Erythroblast (primary cell): ENCODE data around the gene STAT5A.
"Not testable (repeated sequence)": the region's sequence is repeated elsewhere in the genome, so short reads cannot be mapped to it uniquely, and the experiment has no call there.

ENCODE experiments used
- DNase-seq, 2 experiments: peaks; one replicate each; lab custom pipeline; 2025; lab: John Stamatoyannopoulos, UW
- GATA1 ChIP-seq: IDR thresholded peaks from 2 replicates; pipeline ENCODE4 v1.6.1; 2011; ENCODE audit warnings: low read depth, mild to moderate bottlenecking, control low read depth, low read length, moderate library complexity
- POLR2A ChIP-seq: IDR thresholded peaks from 2 replicates; pipeline ENCODE4 v1.6.1; 2011; ENCODE audit warnings: mild to moderate bottlenecking, low read length

STAT5A gene

DNA sequence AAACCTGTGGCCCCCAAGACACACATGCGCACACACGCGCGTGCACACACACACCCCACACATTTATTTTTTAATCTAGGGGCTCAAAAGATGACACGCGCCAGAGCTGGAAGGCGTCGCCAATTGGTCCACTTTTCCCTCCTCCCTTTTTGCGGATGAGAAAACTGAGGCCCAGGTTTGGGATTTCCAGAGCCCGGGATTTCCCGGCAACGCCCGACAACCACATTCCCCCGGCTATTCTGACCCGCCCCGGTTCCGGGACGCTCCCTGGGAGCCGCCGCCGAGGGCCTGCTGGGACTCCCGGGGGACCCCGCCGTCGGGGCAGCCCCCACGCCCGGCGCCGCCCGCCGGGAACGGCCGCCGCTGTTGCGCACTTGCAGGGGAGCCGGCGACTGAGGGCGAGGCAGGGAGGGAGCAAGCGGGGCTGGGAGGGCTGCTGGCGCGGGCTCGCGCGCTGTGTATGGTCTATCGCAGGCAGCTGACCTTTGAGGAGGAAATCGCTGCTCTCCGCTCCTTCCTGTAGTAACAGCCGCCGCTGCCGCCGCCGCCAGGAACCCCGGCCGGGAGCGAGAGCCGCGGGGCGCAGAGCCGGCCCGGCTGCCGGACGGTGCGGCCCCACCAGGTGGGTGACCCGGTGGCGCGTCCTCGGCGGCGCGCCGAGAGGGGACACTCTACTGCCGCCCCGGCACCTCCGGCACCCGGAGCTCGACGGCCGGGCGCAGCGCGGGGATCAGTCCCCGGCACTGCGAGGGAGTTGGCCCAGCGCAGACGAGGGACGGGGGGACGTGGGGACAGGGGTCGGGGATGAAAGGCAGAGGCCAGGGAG is at the start of gene STAT5A:
TSS of gene STAT5A (plus strand) at position 522 of the 826 bp plus-strand sequence. CDS start 914 bp downstream, outside the sequence.
- peak; percentile 85 to 86 for DNase-seq
- no peak for TF ChIP-seq GATA1
- TF ChIP-seq POLR2A = no peak

DNA sequence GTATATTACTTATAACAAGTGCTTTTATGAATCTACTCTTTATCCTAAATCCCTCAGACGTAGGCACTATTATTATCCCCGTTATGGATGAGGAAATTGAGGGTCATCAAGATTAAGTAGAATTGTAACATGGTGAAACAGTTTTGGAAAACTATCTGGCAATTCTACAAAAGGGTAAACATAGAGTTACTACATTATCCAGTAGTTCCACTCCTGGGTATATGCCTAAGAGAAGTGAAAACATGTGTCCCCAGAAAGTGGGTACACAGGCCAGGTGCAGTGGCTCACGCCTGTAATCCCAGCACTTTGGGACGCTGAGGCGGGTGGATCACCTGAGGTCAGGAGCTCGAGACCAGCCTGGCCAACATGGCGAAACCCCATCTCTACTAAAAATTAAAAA is 48.7 kb upstream of the STAT5A start:
- not testable (repeated sequence) for DNase-seq

DNA sequence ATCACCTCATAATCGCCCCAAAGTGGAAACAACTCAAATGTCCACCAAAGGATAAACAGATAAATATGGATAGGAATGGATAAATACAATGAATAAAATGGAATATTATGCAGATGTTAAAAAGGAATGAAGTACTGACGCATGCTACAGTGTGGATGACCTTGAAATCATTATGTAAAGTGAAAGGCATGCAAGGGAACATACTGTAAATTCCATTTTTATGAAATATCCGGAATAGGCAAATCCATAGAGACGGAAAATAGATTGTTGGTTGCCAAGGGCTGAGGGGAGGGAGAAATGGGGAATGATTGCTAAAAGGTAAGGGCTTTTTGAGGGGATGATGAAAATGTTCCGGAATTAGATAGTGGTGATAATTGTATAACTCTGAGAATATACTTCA is 48.1 kb upstream of the STAT5A start:
- no peak for DNase-seq
- no peak for TF ChIP-seq POLR2A
- no peak for TF ChIP-seq GATA1

DNA sequence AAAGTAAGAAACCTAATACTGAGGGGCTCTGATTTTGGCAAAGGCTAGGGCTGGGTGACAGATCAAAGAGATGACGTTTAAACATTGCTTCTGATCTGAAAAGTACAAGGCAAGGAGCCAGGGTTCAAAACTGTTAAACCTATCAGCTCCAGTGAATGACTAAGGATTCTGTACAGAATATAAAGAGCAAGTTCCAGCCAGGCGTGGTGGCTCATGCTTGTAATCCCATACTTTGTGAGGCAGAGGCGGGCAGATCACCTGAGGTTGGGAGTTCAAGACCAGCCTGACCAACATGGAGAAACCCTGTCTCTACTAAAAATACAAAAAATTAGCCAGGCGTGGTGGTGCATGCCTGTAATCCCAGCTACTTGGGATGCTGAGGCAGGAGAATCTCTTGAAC is 47.4 kb upstream of the STAT5A start:
- DNase-seq = peak in 1 of 2 experiments; percentile 15

DNA sequence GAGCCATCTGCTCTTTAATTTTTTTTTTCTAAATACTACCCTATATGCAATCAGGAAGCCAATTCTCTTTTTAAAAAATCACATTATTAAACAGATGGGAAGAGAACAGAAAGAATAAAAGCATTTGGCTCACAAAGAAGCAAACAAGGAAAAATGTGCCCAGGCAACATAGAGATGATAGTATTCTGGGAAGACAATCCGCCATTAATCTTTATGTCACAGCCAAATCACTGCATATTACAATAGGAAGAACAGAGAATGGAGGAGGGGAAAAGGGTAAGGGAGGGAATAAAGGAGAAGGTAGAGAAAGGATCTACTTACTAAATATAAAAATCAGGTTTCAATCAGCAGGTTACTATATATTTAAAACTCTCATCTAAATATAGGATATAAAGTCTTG is 46.4 kb upstream of the STAT5A start:
- DNase-seq = no peak
- no peak for TF ChIP-seq POLR2A
- TF ChIP-seq GATA1 = no peak

DNA sequence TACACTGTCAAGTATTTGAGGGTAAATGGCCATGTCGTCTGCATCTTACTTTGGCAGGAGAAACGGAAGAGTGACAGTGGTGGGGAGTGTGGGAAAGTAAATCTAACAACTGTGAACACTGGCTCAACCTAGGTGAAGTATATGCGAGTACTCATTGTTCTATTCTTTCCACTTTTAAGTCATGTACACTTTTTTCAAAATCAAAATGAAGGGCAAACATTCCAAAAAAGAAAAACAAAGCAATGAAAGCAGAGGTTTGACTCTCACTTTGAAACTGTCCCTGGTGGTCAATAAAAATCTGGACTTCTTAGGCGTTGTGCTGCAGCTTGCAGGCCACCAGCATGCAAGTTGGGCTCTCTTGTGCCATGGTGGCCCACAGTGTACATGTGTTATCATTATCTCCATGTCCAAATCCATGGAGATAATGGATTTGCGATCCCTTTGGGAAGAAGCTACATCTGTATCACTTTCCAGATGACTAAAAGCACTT is 44.8 kb upstream of the STAT5A start:
- no peak for TF ChIP-seq POLR2A
- no peak for TF ChIP-seq GATA1
- no peak for DNase-seq

DNA sequence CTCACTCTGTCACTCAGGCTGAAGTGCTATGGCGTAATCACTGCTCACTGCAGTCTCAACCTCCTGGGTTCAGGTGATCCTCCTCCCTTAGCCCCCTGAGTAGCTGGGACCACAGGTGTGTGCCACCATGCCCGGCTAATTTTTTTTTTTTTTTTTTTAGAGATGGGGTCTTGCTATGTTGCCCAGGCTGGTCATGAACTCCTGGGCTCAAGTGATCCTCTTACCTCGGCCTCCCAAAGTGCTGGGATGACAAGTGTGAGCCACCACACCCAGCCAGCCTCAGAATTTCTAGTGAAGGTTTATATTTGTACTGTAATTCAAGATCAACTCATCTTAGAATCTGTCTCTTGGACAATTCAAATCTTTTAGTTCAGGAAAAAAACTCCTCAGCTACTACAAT is 44.2 kb upstream of the STAT5A start:
- DNase-seq = not testable (repeated sequence)

DNA sequence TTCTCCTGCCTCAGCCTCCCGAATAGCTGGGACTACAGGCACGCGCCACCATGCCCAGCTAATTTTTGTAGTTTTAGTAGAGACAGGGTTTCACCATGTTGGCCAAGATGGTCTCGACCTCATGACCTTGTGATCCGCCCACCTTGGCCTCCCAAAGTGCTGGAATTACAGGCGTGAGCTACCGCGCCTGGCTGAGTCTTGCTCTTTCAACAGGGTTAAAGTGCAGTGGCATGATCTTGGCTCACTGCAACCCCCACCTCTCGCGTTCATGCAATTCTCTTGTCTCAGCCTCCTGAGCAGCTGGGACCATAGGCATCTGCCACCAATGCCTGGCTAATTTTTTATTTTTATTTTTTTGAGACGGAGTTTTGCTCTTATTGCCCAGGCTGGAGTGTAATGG is 43.1 kb upstream of the STAT5A start:
- not testable (repeated sequence) for DNase-seq

DNA sequence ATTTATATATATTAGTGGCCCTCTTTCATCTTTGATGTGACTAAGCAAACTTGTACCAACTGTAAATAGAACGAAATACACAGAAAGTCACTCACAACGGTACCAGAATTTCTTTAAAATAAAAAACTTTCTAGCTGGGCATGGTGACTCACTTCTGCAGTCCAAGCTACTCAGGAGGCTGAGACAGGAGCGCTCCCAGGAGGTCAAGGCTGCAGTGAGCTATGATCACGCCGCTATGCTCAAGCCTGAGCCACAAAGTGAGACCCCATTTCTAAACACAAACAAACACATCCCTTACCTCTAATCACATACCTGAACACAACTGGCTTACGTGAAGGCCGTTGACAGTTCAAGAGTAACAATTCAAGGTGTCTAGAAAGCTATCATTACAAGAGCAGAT is 41.8 kb upstream of the STAT5A start:
- TF ChIP-seq GATA1 (no peak), POLR2A (no peak)
- no peak for DNase-seq

DNA sequence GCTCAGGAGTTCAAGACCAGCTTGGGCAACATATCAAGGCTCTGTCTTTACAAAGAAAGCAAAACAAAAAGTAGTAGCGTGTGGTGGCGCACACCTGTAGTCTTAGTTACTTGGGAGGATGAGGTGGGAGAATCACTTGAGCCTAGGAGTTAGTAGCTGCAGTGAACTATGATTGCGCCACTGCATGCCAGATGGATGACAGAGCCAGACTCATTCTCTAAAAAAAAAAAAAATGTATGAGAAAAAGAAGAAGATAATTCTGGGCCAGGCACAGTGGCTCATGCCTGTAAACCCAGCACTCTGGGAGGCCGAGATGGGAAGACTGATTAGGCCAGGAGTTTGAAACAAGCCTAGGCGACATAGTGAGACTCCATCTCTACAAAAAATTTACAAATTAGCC is 40.6 kb upstream of the STAT5A start:
- no peak for TF ChIP-seq POLR2A
- no peak for TF ChIP-seq GATA1
- peak in 1 of 2 experiments; percentile 44 for DNase-seq

DNA sequence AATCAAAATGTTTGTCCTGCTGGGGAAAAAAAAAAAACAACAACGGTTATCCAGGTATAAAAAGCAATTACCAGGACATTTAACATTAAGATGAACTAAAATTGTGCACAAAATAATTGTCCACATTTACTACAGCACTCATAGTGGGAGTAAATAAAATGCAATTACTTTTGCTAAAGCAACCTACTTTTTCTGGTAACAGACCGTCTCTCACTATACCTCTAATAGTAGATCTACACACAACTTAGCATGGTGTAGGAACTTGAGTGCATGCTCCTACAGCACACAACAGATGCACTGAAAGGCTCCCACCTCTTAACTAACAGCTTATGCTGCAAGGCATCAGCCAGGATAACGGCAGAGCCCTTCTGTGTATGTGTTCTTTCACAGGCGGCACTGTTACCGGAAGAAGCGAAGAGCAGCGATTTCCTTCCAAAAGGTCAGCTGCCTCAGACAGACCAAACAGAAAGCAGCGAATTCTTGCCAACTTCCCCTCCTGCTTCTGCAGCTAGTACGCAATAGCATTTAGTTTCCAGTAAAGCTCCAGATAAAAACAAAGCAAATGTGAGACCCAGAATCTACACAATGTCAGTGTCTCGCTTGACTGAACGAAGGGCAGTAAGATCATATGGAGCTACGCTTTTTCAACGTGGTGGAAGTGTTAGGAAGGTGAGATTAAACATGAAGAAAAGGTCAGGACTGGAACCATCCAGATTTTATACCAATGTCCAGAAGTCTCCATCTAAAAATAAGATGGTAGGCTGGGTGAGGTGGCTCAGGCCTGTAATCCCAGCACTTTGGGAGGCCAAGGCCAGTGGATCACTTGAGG is 39.7 kb upstream of the STAT5A start:
- TF ChIP-seq GATA1 = no peak
- peak; percentile 68 for TF ChIP-seq POLR2A
- DNase-seq = peak; percentile 79 to 81

DNA sequence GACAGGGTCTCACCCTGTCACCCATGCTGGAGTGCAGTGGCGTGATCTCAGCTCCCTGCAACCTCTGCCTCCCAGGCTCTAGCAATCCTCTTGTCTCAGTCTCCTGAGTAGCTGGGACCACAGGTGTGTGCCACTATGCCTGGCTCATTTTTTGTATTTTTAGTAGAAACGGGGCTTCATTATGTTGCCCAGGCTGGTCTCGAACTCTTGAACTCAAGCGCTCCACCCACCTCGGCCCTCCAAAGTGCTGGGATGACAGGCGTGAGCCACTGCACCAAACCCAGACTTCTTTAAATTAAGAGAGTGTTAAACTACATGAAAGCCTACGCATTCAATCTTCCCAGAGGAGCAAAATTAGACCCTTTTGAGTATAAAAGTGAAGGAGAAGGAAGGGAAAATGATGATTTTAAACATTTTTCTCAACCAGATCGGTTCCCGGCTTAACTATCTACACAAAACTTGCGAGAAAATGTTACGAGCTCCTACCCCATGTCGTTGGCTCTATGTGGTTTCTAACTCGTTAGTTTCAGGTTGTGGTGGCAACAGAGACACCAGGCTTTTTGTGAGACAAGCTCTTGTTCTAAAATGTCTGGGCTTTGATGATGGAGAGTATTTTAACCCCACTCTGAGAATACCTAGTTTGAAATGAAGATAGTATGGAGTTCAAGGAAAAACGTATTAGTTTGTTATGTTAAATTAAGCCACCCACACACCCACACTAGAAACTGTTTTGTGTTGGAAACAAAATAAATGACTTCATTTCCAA is 38.4 kb upstream of the STAT5A start:
- TF ChIP-seq POLR2A = no peak
- TF ChIP-seq GATA1 = no peak
- DNase-seq = no peak

DNA sequence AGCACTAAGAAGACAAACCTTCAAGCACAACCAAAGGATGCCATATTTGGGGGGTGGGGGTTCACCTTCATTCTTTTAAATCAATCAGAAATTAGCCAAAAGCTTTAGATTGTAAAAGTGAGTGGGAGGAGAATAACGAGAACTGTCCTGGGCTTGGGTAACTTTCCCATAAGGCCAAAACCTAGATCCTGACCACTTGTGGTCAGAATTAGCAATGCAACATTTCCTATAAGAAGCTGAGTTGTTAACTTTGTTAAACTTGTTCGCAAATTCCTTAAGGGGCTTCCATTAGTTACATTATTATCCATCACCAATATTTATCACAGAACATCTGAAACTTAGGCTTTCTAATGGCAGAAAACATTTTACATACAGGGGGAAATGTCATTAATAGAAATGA is 37.2 kb upstream of the STAT5A start:
- no peak for TF ChIP-seq GATA1
- no peak for TF ChIP-seq POLR2A
- peak in 1 of 2 experiments; percentile 30 for DNase-seq

DNA sequence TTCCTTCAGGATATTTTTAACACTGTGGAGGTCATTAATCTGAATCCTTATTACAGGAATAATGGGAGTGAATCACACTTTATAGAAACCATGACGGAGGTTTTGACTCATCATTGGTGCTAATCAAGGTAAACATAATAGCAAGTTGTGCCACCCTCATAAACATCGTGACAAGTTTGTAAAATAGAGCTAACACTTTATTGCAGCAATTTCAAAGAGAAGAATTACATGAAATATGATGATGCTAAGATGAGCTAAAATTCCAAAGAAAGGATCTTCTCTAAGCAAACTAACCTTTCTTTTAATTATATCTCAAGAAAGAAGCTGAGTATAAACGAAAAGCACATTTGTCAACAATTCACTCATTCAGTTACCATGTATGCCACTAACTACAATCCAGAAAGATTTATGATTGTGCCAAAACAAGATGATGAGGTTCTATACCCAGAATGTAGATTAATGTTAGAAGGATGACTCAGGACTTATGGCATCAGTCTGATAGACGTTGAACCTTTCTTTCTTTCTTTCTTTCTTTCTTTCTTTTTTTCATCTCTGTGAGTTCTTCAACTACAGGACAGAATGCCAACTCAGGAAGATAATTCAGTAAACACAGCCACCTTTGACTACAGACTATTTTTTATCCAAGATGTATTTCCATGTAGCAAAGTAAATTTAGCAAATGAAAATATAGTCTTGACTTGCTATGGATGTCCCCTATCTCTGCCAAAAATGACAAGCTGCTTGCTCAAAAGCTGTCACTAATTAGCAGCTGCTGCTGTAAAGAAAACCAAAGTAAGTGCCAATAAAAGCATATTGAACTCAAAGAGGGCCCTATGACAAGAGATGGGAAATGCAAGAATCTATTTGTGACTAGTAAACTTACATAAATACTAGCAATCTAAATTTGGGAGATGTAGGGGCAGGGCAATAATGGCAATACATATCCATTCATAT is 35.4 kb upstream of the STAT5A start:
- TF ChIP-seq GATA1 (no peak), POLR2A (no peak)
- DNase-seq = peak in 1 of 2 experiments; percentile 66
